HCT116 (cell line): ENCODE data around the gene DIAPH3. TPM values are rescaled to one million over a fixed set of nuclear protein-coding genes. Genes with fewer than 3 reads are reported as not detected.

Experiments used
- ATAC-seq: fragments of 200-7000 bp; cut with Tn5 transposase; 2 replicates; pipeline ENCODE4 v1.9.1; 2020; ENCODE audit warnings: mild to moderate bottlenecking, moderate library complexity
- BruUV-seq: library from RNA; stranded (reverse); fragments of 400-500 nt; replicated peaks from 2 replicates; lab custom pipeline; 2021; lab: Mats Ljungman, UMichigan
- CTCF ChIA-PET: fragments of 300-600 bp; sonication (Branson Sonifier 250); formaldehyde crosslinking; loops from one replicate; lab custom pipeline; 2021; ENCODE audit warnings: antibody characterized with exemption; lab: Charles Lee
- POLR2A ChIA-PET: fragments of 300-600, 350-600 bp; sonication (Branson Sonifier 250); formaldehyde crosslinking; loops from one replicate; lab custom pipeline; 2021; ENCODE audit warnings: antibody characterized with exemption; lab: Charles Lee
- RAD21 ChIA-PET, 2 experiments: fragments of 300-600 bp; sonication (Branson Sonifier 250); formaldehyde crosslinking; loops; one replicate each; lab custom pipeline; 2023; ENCODE audit warnings: low total read pairs in 2 of 2; ENCODE audit not compliant: uncharacterized antibody in 2 of 2, unreplicated experiment in 2 of 2, low non-redundant PET in 1 of 2; lab: Charles Lee
- DNase-seq: peaks from one replicate; pipeline ENCODE4 v3.0.0-alpha.2; 2010; ENCODE audit warnings: low read depth, low spot score
- H2AFZ ChIP-seq: fragments of 200-600 bp; shearing (Covaris generic), sonication (generic); 2 replicates; pipeline ENCODE4 v1.6.1; 2017; ENCODE audit warnings: low read depth, mixed run types, mixed read lengths, antibody characterized with exemption, low read length; ENCODE audit not compliant: poor library complexity, severe bottlenecking
- H3K27ac ChIP-seq: 2 replicates; pipeline ENCODE4 v1.5.1; 2012; ENCODE audit warnings: low read depth, low read length
- H3K27me3 ChIP-seq: fragments of 200-600 bp; sonication (generic); 2 replicates; pipeline ENCODE4 v1.6.1; 2016; ENCODE audit warnings: mixed run types, low read length, mixed read lengths; ENCODE audit not compliant: insufficient read depth
- H3K36me3 ChIP-seq, 2 experiments: fragments of 200-500 bp in 1 of 2; fragments of 200-600 bp in 1 of 2; sonication (Bioruptor generic) in 1 of 2; sonication (generic) in 1 of 2; 2 replicates each; pipeline versions ENCODE4 v1.5.1 to v1.6.1; 2014 to 2016; ENCODE audit warnings: low read length in 2 of 2, inconsistent platforms in 1 of 2, mixed read lengths in 1 of 2, mixed run types in 1 of 2; ENCODE audit not compliant: insufficient read depth in 2 of 2, control insufficient read depth in 1 of 2
- H3K4me1 ChIP-seq, 2 experiments: fragments of 200-600 bp in 1 of 2; sonication (generic) in 1 of 2; 2 replicates each; pipeline versions ENCODE4 v1.5.1 to v1.6.1; 2012 to 2017; ENCODE audit warnings: low read length in 2 of 2, inconsistent platforms in 1 of 2, mild to moderate bottlenecking in 1 of 2, mixed read lengths in 1 of 2, mixed run types in 1 of 2, moderate library complexity in 1 of 2; ENCODE audit not compliant: insufficient read depth in 2 of 2, control insufficient read depth in 1 of 2
- H3K4me2 ChIP-seq: fragments of 200-600 bp; sonication (generic); 2 replicates; pipeline ENCODE4 v1.6.1; 2017; ENCODE audit warnings: mixed run types, low read length, mixed read lengths
- H3K4me3 ChIP-seq, 2 experiments: fragments of 200-600 bp in 1 of 2; sonication (generic) in 1 of 2; replicated peaks in 1 of 2; 2 replicates each; pipeline ENCODE4 v1.5.1; 2011 to 2016; ENCODE audit warnings: low read length in 2 of 2, control low read depth in 1 of 2, low read depth in 1 of 2, mild to moderate bottlenecking in 1 of 2, mixed read lengths in 1 of 2, mixed run types in 1 of 2
- H3K79me2 ChIP-seq: fragments of 200-600 bp; sonication (generic); 2 replicates; pipeline ENCODE4 v1.6.1; 2017; ENCODE audit warnings: mild to moderate bottlenecking, mixed run types, low read length, moderate library complexity, mixed read lengths; ENCODE audit not compliant: insufficient read depth
- H3K9ac ChIP-seq: fragments of 200-600 bp; sonication (generic); 2 replicates; pipeline ENCODE4 v1.6.1; 2016; ENCODE audit warnings: low read length, mixed read lengths
- H3K9me2 ChIP-seq: fragments of 200-600 bp; sonication (generic), shearing (Covaris generic); 2 replicates; pipeline ENCODE4 v1.6.1; 2017; ENCODE audit warnings: mixed run types, mild to moderate bottlenecking, moderate library complexity; ENCODE audit not compliant: insufficient read depth
- H3K9me3 ChIP-seq, 2 experiments: fragments of 200-500 bp in 1 of 2; fragments of 200-600 bp in 1 of 2; sonication (Bioruptor generic) in 1 of 2; sonication (generic) in 1 of 2; 2 replicates each; pipeline ENCODE4 v1.6.1; 2014 to 2017; ENCODE audit warnings: low read length in 2 of 2, mixed read lengths in 2 of 2, inconsistent platforms in 1 of 2, low read depth in 1 of 2, mild to moderate bottlenecking in 1 of 2, mixed run types in 1 of 2, moderate library complexity in 1 of 2; ENCODE audit not compliant: control insufficient read depth in 1 of 2, insufficient read depth in 1 of 2
- H4K20me1 ChIP-seq: fragments of 200-600 bp; sonication (generic), shearing (Covaris generic); 2 replicates; pipeline ENCODE4 v1.6.1; 2017; ENCODE audit warnings: mixed run types, mild to moderate bottlenecking, moderate library complexity; ENCODE audit not compliant: insufficient read depth
- CEBPB ChIP-seq: IDR thresholded peaks from 2 replicates; pipeline ENCODE4 v1.6.1; 2012; ENCODE audit warnings: low read depth
- EZH2 ChIP-seq: fragments of 200-600 bp; sonication (generic); IDR thresholded peaks from 2 replicates; pipeline ENCODE4 v1.6.1; 2017; ENCODE audit warnings: antibody characterized with exemption, mixed run types
- EZH2phosphoT487 ChIP-seq: fragments of 200-600 bp; IDR thresholded peaks from 2 replicates; pipeline ENCODE4 v1.6.1; 2018; ENCODE audit warnings: antibody characterized with exemption, borderline replicate concordance
- JUND ChIP-seq: IDR thresholded peaks from 2 replicates; pipeline ENCODE4 v1.6.1; 2012
- POLR2AphosphoS5 ChIP-seq: IDR thresholded peaks from 2 replicates; pipeline ENCODE4 v1.6.1; 2011; ENCODE audit warnings: mild to moderate bottlenecking, low read depth, low read length, moderate library complexity
- RAD21 ChIP-seq: IDR thresholded peaks from 2 replicates; pipeline ENCODE4 v1.6.1; 2012; ENCODE audit warnings: low read depth, mild to moderate bottlenecking
- SRF ChIP-seq: IDR thresholded peaks from 2 replicates; pipeline ENCODE4 v1.6.1; 2012; ENCODE audit warnings: low read depth
- YY1 ChIP-seq: IDR thresholded peaks from 2 replicates; pipeline ENCODE4 v1.6.1; 2011; ENCODE audit warnings: low read length, low read depth, moderate library complexity, mild to moderate bottlenecking; ENCODE audit not compliant: insufficient replicate concordance; ENCODE audit errors: extremely low read depth
- ZNF274 ChIP-seq: fragments of 200-500 bp; sonication (Bioruptor generic); IDR thresholded peaks from 2 replicates; pipeline ENCODE4 v1.6.1; 2014; ENCODE audit warnings: mild to moderate bottlenecking, low read depth, low read length, inconsistent platforms
- intact Hi-C: fragments of 100-400 bp; cut with micrococcal nuclease; formaldehyde crosslinking; loops from 2 replicates; pipeline ENCODE4 v1.10.0; 2022
- total RNA-seq: library from RNA; stranded (reverse); gene quantifications from one replicate; pipeline ENCODE4 v1.2.1, GENCODE V29; 2021; ENCODE audit not compliant: unreplicated experiment
- TF ChIP-seq, protein P1 (sequence below): IDR thresholded peaks from 2 replicates; pipeline ENCODE4 v1.6.1; 2012
- TF ChIP-seq, protein P2 (sequence below): IDR thresholded peaks from 2 replicates; pipeline ENCODE4 v1.6.1; 2011; ENCODE audit warnings: mild to moderate bottlenecking, low read length, moderate library complexity; ENCODE audit not compliant: insufficient replicate concordance; ENCODE audit errors: extremely low read depth
- TF ChIP-seq, protein P3 (sequence below): IDR thresholded peaks from 2 replicates; pipeline ENCODE4 v1.6.1; 2012
- TF ChIP-seq, protein P4 (sequence below), 3 experiments: fragments of 200-600 bp in 1 of 3; sonication (generic) in 1 of 3; IDR thresholded peaks in 2 of 3; conservative IDR thresholded peaks in 1 of 3; 2 replicates each; pipeline ENCODE4 v1.5.1; 2012 to 2017; ENCODE audit warnings: low read depth in 2 of 3, low read length in 2 of 3, antibody characterized with exemption in 1 of 3, borderline replicate concordance in 1 of 3, control low read depth in 1 of 3, mild to moderate bottlenecking in 1 of 3, mixed read lengths in 1 of 3, mixed run types in 1 of 3, moderate library complexity in 1 of 3; ENCODE audit not compliant: insufficient read depth in 1 of 3

DIAPH3 gene
- total RNA-seq, 1 experiment from 2014 or later, result 22.8 TPM

DNA sequence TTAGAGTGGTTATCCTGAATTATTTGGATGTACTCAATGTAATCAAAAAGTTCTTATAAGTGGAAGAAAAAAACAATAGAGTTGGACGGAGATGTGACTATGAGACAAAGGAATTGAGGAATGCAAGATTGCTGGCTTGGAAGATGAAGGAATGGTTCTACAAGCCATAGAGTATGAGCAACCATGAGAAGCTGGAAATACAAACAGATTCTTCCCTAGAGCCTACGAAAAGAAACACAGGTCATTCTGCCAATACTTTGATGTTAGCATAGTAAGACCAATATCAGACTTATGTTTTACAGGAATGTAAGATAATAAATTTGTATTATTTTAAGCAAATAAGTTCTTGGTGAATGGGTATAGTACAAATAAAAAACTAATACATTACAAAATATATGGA, 249.2 kb downstream of the DIAPH3 start:
- no peak for DNase-seq
- CTCF ChIA-PET, result interaction anchor here (1.0 kb wide), 1 partner anchor 8 kb away, joined by 3 read pairs; no protein-coding TSS in a partner anchor
- no peak overlapping the region for H3K9ac ChIP-seq
- H4K20me1 ChIP-seq, result no peaks in the 10 kb centered on the region
- no peaks in the 10 kb centered on the region for H3K9me2 ChIP-seq
- H3K4me3 ChIP-seq, result no peak overlapping the region
- no peak for TF ChIP-seq EZH2
- TF ChIP-seq CEBPB, result no peak
- TF ChIP-seq EZH2phosphoT487, result no peak
- TF ChIP-seq, protein P1, sequence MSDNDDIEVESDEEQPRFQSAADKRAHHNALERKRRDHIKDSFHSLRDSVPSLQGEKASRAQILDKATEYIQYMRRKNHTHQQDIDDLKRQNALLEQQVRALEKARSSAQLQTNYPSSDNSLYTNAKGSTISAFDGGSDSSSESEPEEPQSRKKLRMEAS, result no peak
- no peak for TF ChIP-seq JUND
- no peak overlapping the region for H2AFZ ChIP-seq
- no peaks in the 10 kb centered on the region for H3K27me3 ChIP-seq
- ATAC-seq, result no peak
- no peak overlapping the region for H3K27ac ChIP-seq
- H3K4me2 ChIP-seq, result no peak overlapping the region
- RAD21 ChIA-PET, result no interaction called here
- no peaks in the 10 kb centered on the region for H3K9me3 ChIP-seq
- no peaks in the 10 kb centered on the region for H3K4me1 ChIP-seq
- no peaks in the 10 kb centered on the region for H3K36me3 ChIP-seq
- no peaks in the 10 kb centered on the region for H3K79me2 ChIP-seq
- no TSS peak for BruUV-seq
- intact Hi-C loops, result no loop called here
- POLR2A ChIA-PET, result no interaction called here

GRCh38 chr13:59906413-59907049, 257.2 kb downstream of the DIAPH3 start:
- Histone ChIP-seq H3K27ac (no peak overlapping the region), H3K4me1 (no peaks in the 10 kb centered on the region), H3K9ac (no peak overlapping the region), H3K9me3 (no peaks in the 10 kb centered on the region), H3K27me3 (no peaks in the 10 kb centered on the region), H3K4me3 (no peak overlapping the region)
- ATAC-seq, result peak; percentile 53; the same call in 1 of the 2 replicates
- RAD21 ChIA-PET, result interaction anchor here (0.5 to 0.8 kb wide), 3 partner anchors 22 to 226 kb away, joined by 3 read pairs; no protein-coding TSS in a partner anchor
- TF ChIP-seq EZH2 (no peak), ZNF274 (no peak), RAD21 (peak; percentile 53), SRF (no peak), YY1 (no peak), POLR2AphosphoS5 (no peak)
- TF ChIP-seq, protein P2, sequence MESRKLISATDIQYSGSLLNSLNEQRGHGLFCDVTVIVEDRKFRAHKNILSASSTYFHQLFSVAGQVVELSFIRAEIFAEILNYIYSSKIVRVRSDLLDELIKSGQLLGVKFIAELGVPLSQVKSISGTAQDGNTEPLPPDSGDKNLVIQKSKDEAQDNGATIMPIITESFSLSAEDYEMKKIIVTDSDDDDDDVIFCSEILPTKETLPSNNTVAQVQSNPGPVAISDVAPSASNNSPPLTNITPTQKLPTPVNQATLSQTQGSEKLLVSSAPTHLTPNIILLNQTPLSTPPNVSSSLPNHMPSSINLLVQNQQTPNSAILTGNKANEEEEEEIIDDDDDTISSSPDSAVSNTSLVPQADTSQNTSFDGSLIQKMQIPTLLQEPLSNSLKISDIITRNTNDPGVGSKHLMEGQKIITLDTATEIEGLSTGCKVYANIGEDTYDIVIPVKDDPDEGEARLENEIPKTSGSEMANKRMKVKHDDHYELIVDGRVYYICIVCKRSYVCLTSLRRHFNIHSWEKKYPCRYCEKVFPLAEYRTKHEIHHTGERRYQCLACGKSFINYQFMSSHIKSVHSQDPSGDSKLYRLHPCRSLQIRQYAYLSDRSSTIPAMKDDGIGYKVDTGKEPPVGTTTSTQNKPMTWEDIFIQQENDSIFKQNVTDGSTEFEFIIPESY, result no peak
- TF ChIP-seq, protein P3, sequence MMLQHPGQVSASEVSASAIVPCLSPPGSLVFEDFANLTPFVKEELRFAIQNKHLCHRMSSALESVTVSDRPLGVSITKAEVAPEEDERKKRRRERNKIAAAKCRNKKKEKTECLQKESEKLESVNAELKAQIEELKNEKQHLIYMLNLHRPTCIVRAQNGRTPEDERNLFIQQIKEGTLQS, result no peak
- TF ChIP-seq, protein P4, sequence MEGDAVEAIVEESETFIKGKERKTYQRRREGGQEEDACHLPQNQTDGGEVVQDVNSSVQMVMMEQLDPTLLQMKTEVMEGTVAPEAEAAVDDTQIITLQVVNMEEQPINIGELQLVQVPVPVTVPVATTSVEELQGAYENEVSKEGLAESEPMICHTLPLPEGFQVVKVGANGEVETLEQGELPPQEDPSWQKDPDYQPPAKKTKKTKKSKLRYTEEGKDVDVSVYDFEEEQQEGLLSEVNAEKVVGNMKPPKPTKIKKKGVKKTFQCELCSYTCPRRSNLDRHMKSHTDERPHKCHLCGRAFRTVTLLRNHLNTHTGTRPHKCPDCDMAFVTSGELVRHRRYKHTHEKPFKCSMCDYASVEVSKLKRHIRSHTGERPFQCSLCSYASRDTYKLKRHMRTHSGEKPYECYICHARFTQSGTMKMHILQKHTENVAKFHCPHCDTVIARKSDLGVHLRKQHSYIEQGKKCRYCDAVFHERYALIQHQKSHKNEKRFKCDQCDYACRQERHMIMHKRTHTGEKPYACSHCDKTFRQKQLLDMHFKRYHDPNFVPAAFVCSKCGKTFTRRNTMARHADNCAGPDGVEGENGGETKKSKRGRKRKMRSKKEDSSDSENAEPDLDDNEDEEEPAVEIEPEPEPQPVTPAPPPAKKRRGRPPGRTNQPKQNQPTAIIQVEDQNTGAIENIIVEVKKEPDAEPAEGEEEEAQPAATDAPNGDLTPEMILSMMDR (IDR thresholded peaks at IDR 0.05 in 2 of 3, conservative IDR thresholded peaks at IDR 0.05 in 1 of 3; ENCODE audit: borderline replicate concordance in 1 of 3, insufficient read depth in 1 of 3, low read depth in 2 of 3, low read length in 2 of 3), result peak in 2 of 3 experiments; percentile 54 to 57; a peak in 4 of 6 replicates
- TF ChIP-seq, protein P1, result no peak
- TF ChIP-seq, all 23 proteins: peak for 2
- DNase-seq, result peak; percentile 4
- H3K9me2 ChIP-seq, result no peaks in the 10 kb centered on the region
- no peak overlapping the region for H3K4me2 ChIP-seq
- BruUV-seq, result no TSS peak
- no peak overlapping the region for H2AFZ ChIP-seq
- POLR2A ChIA-PET, result no interaction called here
- intact Hi-C loops, result loop anchor here (1.0 to 10.0 kb wide), 4 partner anchors 224 to 526 kb away; no protein-coding TSS in a partner anchor
- no peaks in the 10 kb centered on the region for H4K20me1 ChIP-seq
- no peaks in the 10 kb centered on the region for H3K36me3 ChIP-seq
- no peaks in the 10 kb centered on the region for H3K79me2 ChIP-seq
- CTCF ChIA-PET, result interaction anchor here (0.6 to 3.4 kb wide), 5 partner anchors 8 to 525 kb away, joined by 3 to 28 read pairs (median 3); no protein-coding TSS in a partner anchor
